Activated naive CD8-positive, alpha-beta T cell treated with anti-CD3 and anti-CD28 coated beads, Interleukin-2, amount 50 U/mL, for 16 hours (primary cell): ENCODE measurements around the gene OR10G6.
"Not testable (repeated sequence)": the region's sequence is repeated elsewhere in the genome, so short reads cannot be mapped to it uniquely, and the experiment has no call there.

Source experiments
- DNase-seq: peaks from one replicate; pipeline ENCODE4 v3.0.0-alpha.2; 2020; ENCODE audit warnings: low read depth, low spot score

Gene OR10G6, protein sequence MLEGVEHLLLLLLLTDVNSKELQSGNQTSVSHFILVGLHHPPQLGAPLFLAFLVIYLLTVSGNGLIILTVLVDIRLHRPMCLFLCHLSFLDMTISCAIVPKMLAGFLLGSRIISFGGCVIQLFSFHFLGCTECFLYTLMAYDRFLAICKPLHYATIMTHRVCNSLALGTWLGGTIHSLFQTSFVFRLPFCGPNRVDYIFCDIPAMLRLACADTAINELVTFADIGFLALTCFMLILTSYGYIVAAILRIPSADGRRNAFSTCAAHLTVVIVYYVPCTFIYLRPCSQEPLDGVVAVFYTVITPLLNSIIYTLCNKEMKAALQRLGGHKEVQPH

DNA sequence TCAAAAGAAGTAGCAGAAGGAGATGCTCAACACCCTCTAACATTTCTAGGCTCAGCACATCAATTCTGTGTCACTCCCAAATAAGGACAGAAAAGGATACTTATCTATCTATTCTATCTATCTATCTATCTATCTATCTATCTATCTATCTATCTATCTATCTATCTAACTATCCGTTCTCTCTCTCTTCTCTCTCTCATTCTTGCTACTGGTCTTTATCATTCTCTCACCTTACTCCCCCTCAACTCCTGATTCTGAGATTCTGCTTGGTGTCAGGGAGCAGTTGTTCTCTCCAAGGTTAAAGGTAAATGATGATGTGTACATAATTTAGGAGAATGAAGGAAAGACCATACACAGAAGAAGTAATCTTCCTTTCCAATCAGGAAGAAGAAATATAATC, at the start of gene OR10G6:
Gene OR10G6, minus strand, starts transcription at position 43 of the 400 bp plus-strand sequence. Its CDS starts 0 bp downstream, at position 43.
- no peak for DNase-seq

DNA sequence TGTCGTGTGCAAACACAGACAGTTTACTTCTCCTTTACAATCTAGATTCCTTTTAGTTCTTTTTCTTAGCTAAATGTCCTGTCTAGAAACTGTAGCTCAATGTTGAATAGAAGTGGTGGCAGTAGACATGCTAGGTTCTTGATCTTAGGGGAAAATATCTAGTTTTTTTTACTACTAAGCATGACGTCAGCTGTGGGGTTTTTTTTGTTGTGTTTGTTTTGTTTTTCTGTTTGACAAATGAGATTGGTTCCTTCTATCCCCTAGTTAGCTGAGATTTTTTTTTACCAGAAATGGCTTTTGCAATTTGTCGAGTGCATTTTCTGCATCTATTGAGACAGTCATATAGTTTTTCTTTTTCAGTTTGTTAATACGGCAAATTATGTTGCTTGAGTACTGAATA, 48.5 kb upstream of the OR10G6 start:
- no peak for DNase-seq

DNA sequence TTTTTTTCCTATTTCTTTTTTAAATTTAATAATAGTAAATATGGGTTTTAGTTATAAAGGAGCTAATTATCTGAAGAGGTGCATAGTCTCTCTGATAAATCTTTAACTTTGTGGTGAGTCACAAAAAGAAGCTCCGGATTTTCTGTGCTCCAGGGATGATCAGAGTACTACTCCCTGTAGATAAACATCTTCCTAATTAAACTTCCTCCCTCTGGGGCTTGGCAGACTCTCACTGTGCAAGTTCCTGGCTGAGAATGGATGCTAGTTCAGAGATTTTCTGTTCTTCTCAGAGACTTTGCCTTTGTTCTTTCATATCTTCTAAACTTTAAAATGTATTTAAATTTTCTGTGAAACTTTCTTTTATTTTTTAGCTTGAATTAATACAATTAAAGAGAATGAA, 46.3 kb upstream of the OR10G6 start, which contains the start of gene OR10G7:
Gene OR10G7, minus strand, starts transcription at position 72 of the 400 bp plus-strand sequence. CDS start 2,324 bp downstream, outside the sequence.
- DNase-seq = no peak

DNA sequence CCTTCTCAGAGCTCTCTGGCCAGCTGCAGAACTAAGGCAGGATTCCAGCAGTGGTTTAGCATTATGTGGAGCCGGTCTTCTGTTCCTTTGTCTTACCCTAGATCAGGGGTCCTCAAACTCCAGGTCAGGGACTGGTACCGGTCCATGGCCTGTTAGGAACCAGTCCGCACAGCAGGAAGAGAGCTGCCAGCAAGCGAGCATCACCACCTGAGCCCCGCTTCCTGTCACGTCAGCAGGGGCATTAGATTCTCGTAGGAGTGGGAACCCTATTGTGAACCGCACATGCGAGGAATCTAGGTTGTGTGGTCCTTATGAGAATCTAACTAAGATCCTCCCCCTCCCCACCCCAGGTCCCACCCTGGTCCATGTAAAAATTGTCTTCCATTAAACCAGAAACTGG, 44.6 kb upstream of the OR10G6 start:
- no peak for DNase-seq

DNA sequence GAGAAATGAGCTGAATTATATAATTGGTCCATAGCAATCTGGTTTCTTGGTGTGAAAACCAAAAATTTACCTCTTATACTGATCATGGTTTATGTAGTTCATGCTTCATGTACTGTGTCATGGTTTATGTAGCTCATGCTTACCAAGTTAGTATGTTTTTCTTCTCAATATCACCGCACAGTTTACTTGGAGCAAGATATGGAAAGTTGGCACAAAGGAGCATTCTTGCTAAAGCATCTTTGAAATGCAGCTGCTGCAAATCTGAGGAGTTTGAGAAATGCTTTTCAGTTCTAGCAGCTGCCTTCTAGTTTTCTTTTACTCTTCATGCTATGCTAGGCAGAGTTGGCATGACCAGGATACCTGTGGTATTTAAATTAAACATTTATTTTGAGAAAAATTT, 41.7 kb upstream of the OR10G6 start:
- no peak for DNase-seq

DNA sequence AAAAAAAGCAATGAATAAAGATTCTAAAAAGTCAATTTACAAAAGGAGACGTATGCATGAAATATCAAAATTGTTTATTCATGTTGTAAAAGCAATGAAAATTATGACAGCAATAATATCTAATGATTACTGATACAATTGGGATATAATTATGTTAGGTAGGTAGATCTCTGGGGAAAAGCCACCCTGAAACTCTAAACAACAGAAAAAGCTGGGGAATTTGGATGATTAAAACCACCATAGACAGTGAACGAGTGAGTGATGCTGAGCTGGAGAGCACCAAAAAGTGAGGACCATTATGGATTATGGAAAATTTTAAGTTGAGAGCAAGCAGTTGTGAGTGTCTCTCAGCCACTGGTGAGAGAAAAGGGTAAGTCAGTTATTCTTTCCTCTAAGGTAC, 31.5 kb upstream of the OR10G6 start, which contains the start of gene OR10G8:
Gene OR10G8, plus strand, starts transcription at position 301 of the 400 bp plus-strand sequence. CDS start 2,825 bp downstream, outside the sequence.
- no peak for DNase-seq

DNA sequence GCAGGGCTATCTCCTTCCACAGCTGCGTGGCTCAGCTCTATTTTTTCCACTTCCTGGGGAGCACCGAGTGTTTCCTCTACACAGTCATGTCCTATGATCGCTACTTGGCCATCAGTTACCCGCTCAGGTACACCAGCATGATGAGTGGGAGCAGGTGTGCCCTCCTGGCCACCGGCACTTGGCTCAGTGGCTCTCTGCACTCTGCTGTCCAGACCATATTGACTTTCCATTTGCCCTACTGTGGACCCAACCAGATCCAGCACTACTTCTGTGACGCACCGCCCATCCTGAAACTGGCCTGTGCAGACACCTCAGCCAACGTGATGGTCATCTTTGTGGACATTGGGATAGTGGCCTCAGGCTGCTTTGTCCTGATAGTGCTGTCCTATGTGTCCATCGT, 20.9 kb upstream of the OR10G6 start:
- not testable (repeated sequence) for DNase-seq

DNA sequence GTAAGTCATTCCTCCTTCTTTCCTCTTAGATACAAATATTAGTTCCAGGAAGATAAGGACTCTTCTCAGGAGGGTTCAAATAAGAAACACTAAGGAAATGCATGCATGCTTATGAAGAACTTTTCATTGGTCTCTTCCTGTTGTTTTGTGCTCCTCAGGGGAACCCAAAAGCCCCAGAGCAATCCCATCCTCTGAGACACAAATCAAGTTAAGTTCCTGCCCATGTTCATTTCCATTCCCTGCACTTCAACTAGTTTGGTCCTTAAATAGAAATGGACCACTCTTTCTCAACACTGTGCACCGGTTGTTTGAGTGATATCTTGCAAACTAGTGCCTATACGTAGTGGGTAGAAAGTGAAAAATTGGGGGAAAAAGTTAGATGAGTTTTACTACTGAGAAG, 17.7 kb upstream of the OR10G6 start, which contains the start of gene OR10G4:
Gene OR10G4, plus strand, starts transcription at position 301 of the 400 bp plus-strand sequence. CDS start 2,578 bp downstream, outside the sequence.
- DNase-seq = no peak

DNA sequence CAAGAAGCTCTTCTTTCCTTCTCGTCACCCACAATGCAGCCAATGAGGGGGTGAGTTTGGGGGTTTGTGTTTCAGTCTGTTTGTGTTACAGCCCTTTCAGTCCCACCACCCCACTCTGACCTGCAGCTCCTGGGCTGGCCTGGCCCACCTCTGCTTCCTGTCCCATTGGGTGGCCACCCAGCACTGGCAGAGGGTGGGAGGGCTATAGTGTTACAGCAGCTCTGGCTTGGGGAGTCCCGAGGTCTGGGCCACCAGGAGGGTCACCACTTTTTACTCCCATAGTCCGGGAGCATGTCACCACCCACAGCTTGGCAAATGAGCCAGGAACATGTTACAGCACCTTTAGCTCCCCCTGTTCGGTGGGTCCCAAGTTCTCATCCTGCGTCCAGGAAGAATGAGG, 15.7 kb downstream of the OR10G6 start:
- DNase-seq = no peak

DNA sequence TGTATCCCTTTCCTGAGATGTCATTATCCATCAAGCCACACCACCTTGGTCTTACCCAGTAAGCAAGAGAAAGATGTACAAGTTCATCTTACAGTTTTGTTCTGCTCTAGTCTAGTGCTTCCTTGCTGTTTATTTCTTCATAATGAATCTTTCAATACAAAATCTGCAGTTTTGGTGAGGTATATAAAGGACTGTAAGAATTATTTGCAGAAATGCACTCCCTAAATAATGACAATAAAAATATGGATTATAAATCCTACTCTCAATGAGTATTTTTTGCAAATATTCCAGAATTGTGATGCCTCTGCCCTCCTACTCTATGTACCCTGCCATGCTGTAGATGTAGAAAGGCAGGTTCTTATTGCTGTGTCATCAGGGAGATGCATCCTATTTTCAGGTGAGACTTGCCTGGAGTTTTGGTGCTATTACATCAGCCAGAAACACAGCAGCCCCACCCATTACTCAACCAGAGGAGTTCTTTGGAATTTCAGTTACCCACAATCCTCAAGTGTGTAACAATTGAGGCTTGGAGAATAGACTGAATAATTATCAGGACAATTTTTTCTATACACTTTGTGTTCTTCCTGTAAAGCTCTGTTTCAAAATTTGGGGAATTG, 17.1 kb downstream of the OR10G6 start, which contains the start of gene OR10S1:
Gene OR10S1, minus strand, starts transcription at position 51 of the 617 bp plus-strand sequence. CDS start 117 bp downstream, outside the sequence.
- no peak for DNase-seq

DNA sequence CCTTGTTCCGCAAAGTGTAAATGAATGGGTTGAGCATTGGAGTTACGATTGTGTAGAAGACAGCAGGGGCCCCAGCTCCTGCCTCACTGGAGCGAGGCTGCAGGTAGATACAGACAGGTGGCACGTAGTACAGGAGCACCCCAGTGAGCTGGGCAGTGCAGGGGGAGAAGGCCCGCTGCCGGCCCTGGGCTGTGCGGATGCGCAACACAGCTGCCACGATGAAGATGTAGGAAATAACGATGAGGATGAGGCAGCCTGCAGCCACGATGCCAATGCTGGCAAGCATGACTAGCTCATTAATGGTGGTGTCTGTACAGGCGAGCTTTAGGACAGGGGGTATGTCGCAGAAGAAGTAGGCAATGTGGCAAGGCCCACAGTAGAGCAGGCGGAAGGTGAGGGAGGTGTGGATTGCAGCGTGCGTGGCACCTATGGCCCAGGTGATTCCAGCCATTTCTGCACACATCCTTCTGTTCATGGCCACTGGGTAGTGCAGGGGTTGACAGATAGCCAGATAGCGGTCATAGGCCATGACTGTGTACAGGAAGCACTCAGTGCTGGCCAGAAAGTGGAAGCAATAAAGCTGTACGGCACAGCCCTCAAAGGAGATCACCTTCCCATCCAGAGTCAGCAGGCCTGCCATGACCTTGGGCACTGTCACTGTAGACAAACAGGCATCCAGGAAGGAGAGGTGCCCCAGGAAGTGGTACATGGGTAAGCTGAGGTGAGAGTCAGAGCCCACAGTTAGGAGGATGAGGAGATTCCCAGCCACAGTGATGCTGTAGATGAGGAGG, 18.0 kb downstream of the OR10G6 start:
- DNase-seq = no peak

DNA sequence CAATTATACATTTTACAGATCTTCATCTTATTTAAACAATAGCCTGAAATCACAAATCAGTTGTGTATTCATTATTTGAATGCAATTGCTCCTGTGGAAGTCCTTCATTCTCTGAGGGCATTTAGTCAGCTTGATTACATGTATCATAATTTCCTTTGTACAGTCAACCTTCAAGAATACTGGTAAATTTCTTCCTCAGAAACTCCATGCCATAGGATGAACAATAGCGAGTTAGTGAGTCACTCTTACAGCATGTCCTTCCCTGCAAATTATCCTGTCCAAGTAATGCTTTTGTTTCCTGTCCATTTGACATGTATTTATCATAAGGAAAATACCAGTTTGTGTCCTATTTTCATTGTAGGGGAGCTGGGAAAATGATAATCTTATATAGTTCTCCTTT, 21.1 kb downstream of the OR10G6 start:
- DNase-seq = no peak

DNA sequence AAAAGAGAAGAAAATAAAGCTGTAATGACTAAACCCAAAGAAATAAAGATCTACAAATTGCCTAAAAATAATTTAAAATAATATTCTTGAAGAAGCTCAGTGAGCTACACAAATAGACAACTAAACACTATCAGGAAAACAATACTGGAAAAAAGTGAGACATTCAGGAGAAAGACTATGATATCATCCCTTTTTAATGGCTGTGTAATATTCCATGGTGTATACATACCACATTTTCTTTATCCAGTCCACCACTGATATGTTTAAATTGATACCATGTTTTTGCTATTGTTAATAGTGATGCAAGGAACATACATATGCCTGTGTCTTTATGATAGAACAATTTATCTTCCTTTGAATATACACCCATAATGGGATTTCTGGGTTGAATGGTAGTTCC, 38.2 kb downstream of the OR10G6 start:
- DNase-seq = no peak

DNA sequence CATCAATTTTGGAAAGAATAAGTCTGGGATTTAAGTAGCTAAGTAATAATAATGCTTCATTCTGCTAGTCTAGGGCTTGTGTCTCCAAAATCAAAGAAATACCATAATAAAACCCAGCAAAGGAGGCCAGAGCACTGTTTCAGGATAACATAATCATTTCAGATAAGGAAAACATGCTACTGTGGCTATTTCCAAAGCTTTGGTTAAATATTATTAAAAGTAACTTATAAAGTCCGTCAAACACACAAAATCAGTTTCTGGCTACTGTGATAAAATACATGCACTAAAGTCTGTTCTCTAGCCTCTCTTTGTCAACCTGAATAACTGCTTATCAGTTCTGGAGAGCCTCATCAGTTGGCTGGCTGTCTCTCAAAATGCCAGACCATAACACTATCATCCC, 49.8 kb downstream of the OR10G6 start:
- DNase-seq = no peak
